Ishikawa (cell line): ENCODE results near the gene CCSER1.

Source experiments
- CEBPB ChIP-seq: IDR thresholded peaks from 2 replicates; pipeline ENCODE4 v1.6.1; 2012
- CREB1 ChIP-seq: IDR thresholded peaks from 2 replicates; pipeline ENCODE4 v1.6.1; 2012; ENCODE audit warnings: low read depth
- EGR1 ChIP-seq: IDR thresholded peaks from 2 replicates; pipeline ENCODE4 v1.6.1; 2012
- EP300 ChIP-seq: IDR thresholded peaks from 2 replicates; pipeline ENCODE4 v1.6.1; 2012; ENCODE audit warnings: borderline replicate concordance
- FOXM1 ChIP-seq: IDR thresholded peaks from 2 replicates; pipeline ENCODE4 v1.6.1; 2012; ENCODE audit warnings: low read depth, borderline replicate concordance
- MAX ChIP-seq: IDR thresholded peaks from 2 replicates; pipeline ENCODE4 v1.6.1; 2012
- NFIC ChIP-seq: IDR thresholded peaks from 2 replicates; pipeline ENCODE4 v1.6.1; 2012
- RAD21 ChIP-seq: IDR thresholded peaks from 2 replicates; pipeline ENCODE4 v1.6.1; 2012; ENCODE audit warnings: low read depth
- REST ChIP-seq: IDR thresholded peaks from 2 replicates; pipeline ENCODE4 v1.6.1; 2012; ENCODE audit warnings: low read depth, mild to moderate bottlenecking
- TAF1 ChIP-seq: IDR thresholded peaks from 2 replicates; pipeline ENCODE4 v1.6.1; 2012; ENCODE audit warnings: low read depth, mild to moderate bottlenecking
- TCF12 ChIP-seq: IDR thresholded peaks from 2 replicates; pipeline ENCODE4 v1.6.1; 2012; ENCODE audit warnings: low read depth
- TEAD4 ChIP-seq: IDR thresholded peaks from 2 replicates; pipeline ENCODE4 v1.6.1; 2012
- USF1 ChIP-seq: IDR thresholded peaks from 2 replicates; pipeline ENCODE4 v1.6.1; 2012
- YY1 ChIP-seq: IDR thresholded peaks from 2 replicates; pipeline ENCODE4 v1.6.1; 2012; ENCODE audit warnings: low read depth
- ZBTB7A ChIP-seq: IDR thresholded peaks from 2 replicates; pipeline ENCODE4 v1.6.1; 2012; ENCODE audit warnings: low read depth

The CCSER1 gene

GRCh38 chr4:91037951-91038350 is 910.8 kb downstream of the CCSER1 start:
- no peak for TF ChIP-seq MAX
- TF ChIP-seq FOXM1 = no peak
- TF ChIP-seq RAD21 = no peak
- TF ChIP-seq TAF1 = no peak
- TF ChIP-seq YY1 = no peak
- no peak for TF ChIP-seq TEAD4
- no peak for TF ChIP-seq TCF12
- no peak for TF ChIP-seq EP300
- no peak for TF ChIP-seq REST
- no peak for TF ChIP-seq USF1
- TF ChIP-seq CREB1 = no peak
- no peak for TF ChIP-seq CEBPB
- TF ChIP-seq NFIC = no peak
- TF ChIP-seq ZBTB7A = no peak

GRCh38 chr4:91057871-91058270 is 930.7 kb downstream of the CCSER1 start:
- TF ChIP-seq YY1 (no peak), EGR1 (no peak), REST (no peak), EP300 (no peak), RAD21 (no peak), TEAD4 (no peak), ZBTB7A (no peak), TAF1 (no peak), USF1 (no peak), NFIC (no peak), FOXM1 (no peak), CREB1 (no peak), CEBPB (no peak), TCF12 (no peak), MAX (no peak)

GRCh38 chr4:91058345-91058744 is 931.2 kb downstream of the CCSER1 start:
- no peak for TF ChIP-seq FOXM1
- no peak for TF ChIP-seq CEBPB
- TF ChIP-seq EP300 = no peak

GRCh38 chr4:91064157-91064853 is 937.1 kb downstream of the CCSER1 start:
- TF ChIP-seq YY1 = no peak
- TF ChIP-seq CEBPB = no peak
- no peak for TF ChIP-seq TAF1
- no peak for TF ChIP-seq FOXM1
- 0 out of 2 replicates have a peak, but pooled peaks have one; percentile 13 for TF ChIP-seq TEAD4
- TF ChIP-seq NFIC = peak; percentile 65
- TF ChIP-seq EP300 = no peak
- TF ChIP-seq REST = no peak
- TF ChIP-seq TCF12 = no peak
